Measurements from ENCODE around the gene PLA2G15.

Gene PLA2G15

GRCh38 chr16:68299571-68300453, 54.6 kb downstream of the PLA2G15 start:
- DNase-seq = no peak

- DNase-seq = no peak
These were observed 55.7 kb downstream of the PLA2G15 start for GRCh38 chr16:68300734-68301459.

- DNase-seq = no peak
These were observed 61.5 kb downstream of the PLA2G15 start for GRCh38 chr16:68306633-68307032.

GRCh38 chr16:68309799-68310198, 64.6 kb downstream of the PLA2G15 start:
- no peak for DNase-seq

GRCh38 chr16:68310437-68310773, 65.2 kb downstream of the PLA2G15 start:
- DNase-seq = no peak
